H9 (cell line): ENCODE measurements around the gene OSBPL2. TPM values are rescaled to one million over a fixed set of nuclear protein-coding genes. Genes with fewer than 3 reads are reported as not detected.

Source experiments
- DNase-seq: peaks from one replicate; pipeline ENCODE4 v3.0.0-alpha.2; 2017
- H2AFZ ChIP-seq: one replicate; pipeline ENCODE4 v1.6.1; 2013; ENCODE audit warnings: mild to moderate bottlenecking, low read length, control low read depth, moderate library complexity
- H2AK5ac ChIP-seq: 2 replicates; pipeline ENCODE4 v1.6.1; 2013; ENCODE audit warnings: low read length, control low read depth, mixed read lengths; ENCODE audit not compliant: insufficient read length
- H2BK120ac ChIP-seq: one replicate; pipeline ENCODE4 v1.6.1; 2013; ENCODE audit warnings: low read depth, mild to moderate bottlenecking, low read length, control low read depth, inconsistent platforms; ENCODE audit not compliant: poor library complexity, severe bottlenecking
- H2BK12ac ChIP-seq: 2 replicates; pipeline ENCODE4 v1.6.1; 2013; ENCODE audit warnings: low read length, control low read depth, mixed read lengths, low read depth; ENCODE audit not compliant: insufficient read length
- H2BK15ac ChIP-seq: 2 replicates; pipeline ENCODE4 v1.6.1; 2013; ENCODE audit warnings: low read depth, low read length, control low read depth
- H2BK20ac ChIP-seq: one replicate; pipeline ENCODE4 v1.6.1; 2013; ENCODE audit warnings: low read depth, mild to moderate bottlenecking, low read length, control low read depth, inconsistent platforms; ENCODE audit not compliant: poor library complexity, severe bottlenecking
- H2BK5ac ChIP-seq: 2 replicates; pipeline ENCODE4 v1.6.1; 2013; ENCODE audit warnings: low read length, control low read depth, mixed read lengths; ENCODE audit not compliant: insufficient read length
- H3K14ac ChIP-seq: 2 replicates; pipeline ENCODE4 v1.6.1; 2013; ENCODE audit warnings: low read length, control low read depth; ENCODE audit not compliant: insufficient read depth
- H3K18ac ChIP-seq: 2 replicates; pipeline ENCODE4 v1.6.1; 2013; ENCODE audit warnings: low read depth, mild to moderate bottlenecking, mixed read lengths, low read length, control low read depth; ENCODE audit not compliant: insufficient read length
- H3K23ac ChIP-seq: 2 replicates; pipeline ENCODE4 v1.6.1; 2013; ENCODE audit warnings: low read length, control low read depth, mixed read lengths, low read depth; ENCODE audit not compliant: insufficient read length
- H3K23me2 ChIP-seq: 2 replicates; pipeline ENCODE4 v1.6.1; 2013; ENCODE audit warnings: low read depth, mild to moderate bottlenecking, mixed read lengths, low read length, control low read depth; ENCODE audit not compliant: insufficient read length, poor library complexity, severe bottlenecking
- H3K27ac ChIP-seq: 2 replicates; pipeline ENCODE4 v1.5.1; 2013; ENCODE audit warnings: low read length, control low read depth, mixed read lengths, low read depth; ENCODE audit not compliant: insufficient read length
- H3K27me3 ChIP-seq: 2 replicates; pipeline ENCODE4 v1.6.1; 2013; ENCODE audit warnings: low read length, control low read depth, inconsistent platforms; ENCODE audit not compliant: insufficient read depth
- H3K4ac ChIP-seq: 2 replicates; pipeline ENCODE4 v1.6.1; 2013; ENCODE audit warnings: low read depth, mild to moderate bottlenecking, control low read depth, inconsistent platforms, low read length, moderate library complexity
- H3K4me1 ChIP-seq: 2 replicates; pipeline ENCODE4 v1.6.1; 2013; ENCODE audit warnings: low read length, control low read depth, inconsistent platforms; ENCODE audit not compliant: insufficient read depth
- H3K4me2 ChIP-seq: 2 replicates; pipeline ENCODE4 v1.6.1; 2013; ENCODE audit warnings: low read length, control low read depth, mixed read lengths; ENCODE audit not compliant: insufficient read length, insufficient read depth
- H3K56ac ChIP-seq: 2 replicates; pipeline ENCODE4 v1.6.1; 2013; ENCODE audit warnings: low read depth, mild to moderate bottlenecking, mixed read lengths, low read length, control low read depth; ENCODE audit not compliant: insufficient read length
- H3K79me1 ChIP-seq: 2 replicates; pipeline ENCODE4 v1.6.1; 2013; ENCODE audit warnings: low read depth, mild to moderate bottlenecking, moderate library complexity, low read length, control low read depth, inconsistent platforms; ENCODE audit not compliant: insufficient read depth, poor library complexity, severe bottlenecking
- H3K79me2 ChIP-seq: 2 replicates; pipeline ENCODE4 v1.6.1; 2013; ENCODE audit warnings: low read length, control low read depth, inconsistent platforms; ENCODE audit not compliant: insufficient read depth
- H3K9ac ChIP-seq: 2 replicates; pipeline ENCODE4 v1.6.1; 2013; ENCODE audit warnings: low read length, control low read depth, mixed read lengths; ENCODE audit not compliant: insufficient read length; ENCODE audit errors: extremely low read depth
- H3K9me3 ChIP-seq: one replicate; pipeline ENCODE4 v1.6.1; 2013; ENCODE audit warnings: low read depth, low read length, inconsistent platforms; ENCODE audit not compliant: control insufficient read depth
- H3T11ph ChIP-seq: one replicate; pipeline ENCODE4 v1.6.1; 2013; ENCODE audit warnings: mild to moderate bottlenecking, low read length, control low read depth, inconsistent platforms
- H4K20me1 ChIP-seq: one replicate; pipeline ENCODE4 v1.6.1; 2013; ENCODE audit not compliant: control insufficient read depth, insufficient read length, insufficient read depth
- H4K5ac ChIP-seq: 2 replicates; pipeline ENCODE4 v1.6.1; 2013; ENCODE audit warnings: low read depth, mild to moderate bottlenecking, mixed read lengths, low read length, control low read depth; ENCODE audit not compliant: insufficient read length
- H4K8ac ChIP-seq: replicated peaks from 2 replicates; pipeline ENCODE4 v1.6.1; 2013; ENCODE audit warnings: low read length, control low read depth, mixed read lengths, low read depth; ENCODE audit not compliant: insufficient read length
- H4K91ac ChIP-seq: 2 replicates; pipeline ENCODE4 v1.6.1; 2013; ENCODE audit warnings: low read depth, mild to moderate bottlenecking, moderate library complexity, mixed read lengths, low read length, control low read depth; ENCODE audit not compliant: insufficient read length
- H3K27ac Mint-ChIP-seq, 3 experiments: 2 replicates in 2 of 3; 3 replicates in 1 of 3; pipeline ENCODE4 v1.8.0; 2020 to 2021; ENCODE audit warnings: mixed read lengths in 3 of 3, mild to moderate bottlenecking in 1 of 3, moderate library complexity in 1 of 3
- H3K27me3 Mint-ChIP-seq: 2 replicates; pipeline ENCODE4 v1.8.0; 2021; ENCODE audit warnings: low read depth, mild to moderate bottlenecking, moderate library complexity, mixed read lengths
- H3K36me3 Mint-ChIP-seq, 3 experiments: 2 replicates in 2 of 3; 3 replicates in 1 of 3; pipeline ENCODE4 v1.8.0; 2020 to 2021; ENCODE audit warnings: low read depth in 3 of 3, mixed read lengths in 3 of 3; ENCODE audit not compliant: insufficient read depth in 1 of 3
- H3K4me1 Mint-ChIP-seq, 2 experiments: 2 replicates each; pipeline ENCODE4 v1.8.0; 2020; ENCODE audit warnings: mixed read lengths in 2 of 2
- H3K4me3 Mint-ChIP-seq, 2 experiments: 2 replicates in 1 of 2; 3 replicates in 1 of 2; pipeline ENCODE4 v1.8.0; 2020 to 2021; ENCODE audit warnings: mild to moderate bottlenecking in 2 of 2, mixed read lengths in 2 of 2, moderate library complexity in 1 of 2
- H3K9me3 Mint-ChIP-seq, 2 experiments: 2 replicates in 1 of 2; 3 replicates in 1 of 2; pipeline ENCODE4 v1.8.0; 2020; ENCODE audit warnings: mild to moderate bottlenecking in 2 of 2, mixed read lengths in 2 of 2, moderate library complexity in 1 of 2
- WGBS: extraction: QIAGEN DNeasy Blood & Tissue Kit; methylation state at CpG from one replicate; pipeline ENCODE4 v1.1.7; 2013; ENCODE audit warnings: missing lambda C conversion rate, low lambda C conversion rate, mixed read lengths; ENCODE audit not compliant: insufficient read length; ENCODE audit errors: extremely low coverage; 5-methylcytosine and 5-hydroxymethylcytosine counted together
- total RNA-seq: library from RNA; stranded (reverse); gene quantifications from 2 replicates; pipeline ENCODE4 v1.2.1, GENCODE V29; 2021
- TF ChIP-seq, protein P1 (sequence below): fragments of 200-600 bp; sonication (generic); conservative IDR thresholded peaks from 3 replicates; pipeline ENCODE4 v1.8.0; 2021; ENCODE audit warnings: antibody characterized with exemption, mild to moderate bottlenecking

OSBPL2 gene
- total RNA-seq, 1 experiment from 2014 or later: 47.3 TPM

DNA sequence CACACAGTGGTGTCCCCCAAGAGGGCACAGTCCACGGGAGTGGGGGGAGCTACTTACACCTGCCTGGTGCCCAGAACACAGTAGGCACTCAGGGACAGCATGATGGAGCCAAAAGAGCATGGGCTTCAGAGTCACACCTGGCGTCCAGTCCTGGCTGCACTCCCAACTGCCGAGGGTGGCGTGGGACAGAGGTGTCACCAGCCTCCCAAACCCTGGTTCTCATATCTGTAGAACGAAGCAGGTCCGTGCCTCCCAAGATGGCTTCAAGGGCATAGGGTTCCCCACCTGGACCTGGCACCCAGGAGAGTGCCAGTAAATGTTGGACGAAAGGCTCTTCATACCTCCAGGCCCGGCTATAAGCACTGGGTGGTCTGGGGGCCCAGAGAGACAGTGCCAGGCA, 27.1 kb upstream of the OSBPL2 start:
- Histone ChIP-seq H2BK120ac (no peak overlapping the region), H4K91ac (no peak overlapping the region), H2BK20ac (no peak overlapping the region), H3K14ac (no peak overlapping the region), H3K56ac (no peak overlapping the region), H3K9me3 (no peaks in the 10 kb centered on the region), H3K27ac (no peak overlapping the region), H2BK5ac (no peak overlapping the region), H3K79me1 (no peaks in the 10 kb centered on the region), H3K4me1 (no peaks in the 10 kb centered on the region), H2AFZ (no peak overlapping the region), H3K23ac (no peak overlapping the region), H3K9ac (no peak overlapping the region), H3K23me2 (no peaks in the 10 kb centered on the region), H4K20me1 (no peaks in the 10 kb centered on the region), H3K27me3 (no peaks in the 10 kb centered on the region), H4K8ac (no peak overlapping the region), H2BK15ac (no peak overlapping the region), H2AK5ac (no peak overlapping the region), H3T11ph (no peak overlapping the region), H2BK12ac (no peak overlapping the region), H3K4me2 (no peak overlapping the region), H4K5ac (no peak overlapping the region), H3K4ac (no peak overlapping the region), H3K79me2 (no peaks in the 10 kb centered on the region), H3K18ac (no peak overlapping the region)
- no peak for DNase-seq
- WGBS: no CpG with 5 or more reads among the region's 8 CpGs
- no peak overlapping the region for H3K4me3 Mint-ChIP-seq
- no peaks in the 10 kb centered on the region for H3K9me3 Mint-ChIP-seq
- no peak overlapping the region for H3K27ac Mint-ChIP-seq
- TF ChIP-seq, protein P1, sequence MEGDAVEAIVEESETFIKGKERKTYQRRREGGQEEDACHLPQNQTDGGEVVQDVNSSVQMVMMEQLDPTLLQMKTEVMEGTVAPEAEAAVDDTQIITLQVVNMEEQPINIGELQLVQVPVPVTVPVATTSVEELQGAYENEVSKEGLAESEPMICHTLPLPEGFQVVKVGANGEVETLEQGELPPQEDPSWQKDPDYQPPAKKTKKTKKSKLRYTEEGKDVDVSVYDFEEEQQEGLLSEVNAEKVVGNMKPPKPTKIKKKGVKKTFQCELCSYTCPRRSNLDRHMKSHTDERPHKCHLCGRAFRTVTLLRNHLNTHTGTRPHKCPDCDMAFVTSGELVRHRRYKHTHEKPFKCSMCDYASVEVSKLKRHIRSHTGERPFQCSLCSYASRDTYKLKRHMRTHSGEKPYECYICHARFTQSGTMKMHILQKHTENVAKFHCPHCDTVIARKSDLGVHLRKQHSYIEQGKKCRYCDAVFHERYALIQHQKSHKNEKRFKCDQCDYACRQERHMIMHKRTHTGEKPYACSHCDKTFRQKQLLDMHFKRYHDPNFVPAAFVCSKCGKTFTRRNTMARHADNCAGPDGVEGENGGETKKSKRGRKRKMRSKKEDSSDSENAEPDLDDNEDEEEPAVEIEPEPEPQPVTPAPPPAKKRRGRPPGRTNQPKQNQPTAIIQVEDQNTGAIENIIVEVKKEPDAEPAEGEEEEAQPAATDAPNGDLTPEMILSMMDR: no peak
- H3K4me1 Mint-ChIP-seq: peaks cover 4 to 19% of the 10 kb centered on the region in 2 experiments
- peaks cover 27% of the 10 kb centered on the region for H3K27me3 Mint-ChIP-seq
- no peaks in the 10 kb centered on the region for H3K36me3 Mint-ChIP-seq
